LoVo (cell line): ENCODE measurements around the gene DZIP3.
A peak's percentile ranks its signal among the peaks of the same experiment; 100 is the strongest.
"Not testable (repeated sequence)": the region's sequence is repeated elsewhere in the genome, so short reads cannot be mapped to it uniquely, and the experiment has no call there.

Source experiments
- DNase-seq: peaks from one replicate; pipeline ENCODE4 v3.0.0-alpha.2; 2016; ENCODE audit warnings: low spot score

DZIP3 gene

DNA sequence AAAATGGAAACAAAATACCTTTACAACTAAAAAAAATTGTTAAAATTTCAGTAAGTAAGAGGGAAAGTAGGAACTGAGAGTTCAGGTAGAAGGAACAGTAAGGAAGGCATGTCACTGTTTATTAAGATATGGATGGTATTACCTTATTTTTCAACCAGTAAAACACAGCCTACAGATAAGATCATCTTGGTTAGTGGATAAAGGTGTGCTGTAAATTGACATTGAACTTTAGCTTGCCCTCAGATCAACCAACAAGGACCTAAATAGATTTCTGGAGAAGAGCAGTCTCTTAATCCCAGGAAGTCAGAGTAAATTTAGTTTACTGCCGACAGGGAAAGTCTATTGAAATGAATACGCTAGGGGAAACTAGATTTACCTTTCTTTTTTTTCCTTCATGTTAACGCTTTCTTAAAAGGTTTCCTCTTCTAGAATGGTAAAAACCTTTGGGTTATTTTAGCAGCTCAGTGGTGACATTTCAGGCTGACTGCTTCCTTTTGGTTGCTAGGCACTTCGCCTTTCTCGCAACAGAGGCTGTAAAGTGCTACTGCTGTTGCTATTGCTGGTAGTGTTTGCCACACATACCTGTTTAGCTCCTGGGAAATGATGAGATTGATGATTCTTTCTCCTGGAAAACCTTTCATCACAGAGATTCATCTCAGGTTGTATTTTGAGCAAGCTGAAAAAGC, 12.9 kb downstream of the DZIP3 start:
- DNase-seq = no peak

DNA sequence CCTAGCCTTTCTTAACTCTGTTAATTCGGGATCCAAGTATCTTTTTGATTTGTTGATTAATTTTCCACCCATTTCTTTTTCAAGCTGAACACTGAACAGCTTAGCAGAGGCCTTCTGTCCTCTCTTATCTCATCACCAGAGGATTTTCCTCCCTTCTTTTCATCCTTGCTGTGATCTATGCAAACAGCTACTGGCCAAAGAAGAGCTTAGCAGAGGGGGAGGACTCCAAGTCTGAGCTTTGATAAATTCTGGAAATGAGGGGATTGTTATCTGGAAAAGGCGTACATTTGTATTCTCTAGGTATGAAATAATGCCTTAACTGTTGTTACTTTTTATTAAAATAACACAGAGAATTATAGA, 13.4 kb downstream of the DZIP3 start:
- no peak for DNase-seq

GRCh38 chr3:108603691-108604090, 14.2 kb downstream of the DZIP3 start:
- no peak for DNase-seq

DNA sequence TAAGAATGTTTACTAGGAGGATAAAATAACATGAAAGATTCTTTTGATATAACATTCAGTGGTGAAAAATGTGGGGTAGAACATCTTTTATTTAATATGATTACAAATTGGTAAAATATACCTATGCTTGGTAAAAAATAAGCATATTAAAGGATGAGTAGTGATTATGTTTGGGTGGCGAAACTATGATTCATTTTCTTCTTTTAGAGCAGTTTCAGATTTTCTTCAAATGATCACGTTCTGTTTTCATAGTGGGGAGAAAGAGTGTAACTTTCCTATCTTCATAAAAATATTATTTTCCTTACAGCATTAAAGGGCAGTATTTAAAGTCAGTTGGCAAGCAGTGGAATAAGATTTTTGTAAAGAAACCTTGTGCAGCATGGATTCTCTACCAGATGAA, 15.5 kb downstream of the DZIP3 start:
- no peak for DNase-seq

- no peak for DNase-seq
Observed at GRCh38 chr3:108605491-108605890, 16.0 kb downstream of the DZIP3 start.

- no peak for DNase-seq
Observed at GRCh38 chr3:108608750-108609149, 19.2 kb downstream of the DZIP3 start.

GRCh38 chr3:108610651-108611050, 21.1 kb downstream of the DZIP3 start:
- no peak for DNase-seq

- not testable (repeated sequence) for DNase-seq
Observed at GRCh38 chr3:108616090-108616489, 26.6 kb downstream of the DZIP3 start.

DNA sequence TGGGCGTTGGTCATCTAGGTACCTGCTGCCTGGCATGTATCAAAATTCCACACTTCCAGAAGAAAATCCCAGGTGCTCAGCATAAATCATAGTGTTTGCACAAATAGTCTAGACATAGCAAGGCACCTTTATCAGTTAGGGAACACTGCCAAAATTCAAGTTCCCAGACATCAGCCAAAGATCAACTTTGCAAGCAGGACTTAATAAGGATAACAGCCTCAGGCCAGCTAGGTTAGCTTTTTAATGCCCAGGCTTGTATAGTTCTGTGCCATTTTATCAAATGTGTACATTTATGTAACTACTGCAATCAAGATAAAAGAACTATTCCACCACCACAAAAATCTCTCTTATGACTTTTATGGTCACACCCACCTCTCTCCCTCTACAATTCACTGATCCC, 30.7 kb downstream of the DZIP3 start:
- DNase-seq = peak; percentile 8

DNA sequence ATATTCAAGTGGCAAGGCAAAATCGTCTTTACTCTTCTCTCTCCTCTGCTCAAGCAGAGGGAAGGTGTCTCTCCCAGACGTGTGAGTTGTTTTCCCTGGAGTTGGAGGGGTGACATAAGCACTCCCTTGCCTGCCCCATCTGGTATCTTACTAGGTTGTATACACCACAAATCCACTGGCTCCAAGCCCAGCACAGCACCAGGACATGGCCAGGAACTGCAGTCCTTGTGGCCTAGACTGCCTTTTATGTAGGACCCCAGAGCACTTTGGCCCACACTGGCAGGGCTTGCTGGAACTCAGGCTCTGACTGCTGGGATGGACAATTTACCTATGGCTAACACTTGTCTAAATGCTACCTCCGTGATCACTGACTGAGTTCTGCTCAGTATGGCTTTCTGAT, 34.0 kb downstream of the DZIP3 start:
- DNase-seq = no peak

- no peak for DNase-seq
Observed at GRCh38 chr3:108629974-108630373, 40.5 kb downstream of the DZIP3 start.

DNA sequence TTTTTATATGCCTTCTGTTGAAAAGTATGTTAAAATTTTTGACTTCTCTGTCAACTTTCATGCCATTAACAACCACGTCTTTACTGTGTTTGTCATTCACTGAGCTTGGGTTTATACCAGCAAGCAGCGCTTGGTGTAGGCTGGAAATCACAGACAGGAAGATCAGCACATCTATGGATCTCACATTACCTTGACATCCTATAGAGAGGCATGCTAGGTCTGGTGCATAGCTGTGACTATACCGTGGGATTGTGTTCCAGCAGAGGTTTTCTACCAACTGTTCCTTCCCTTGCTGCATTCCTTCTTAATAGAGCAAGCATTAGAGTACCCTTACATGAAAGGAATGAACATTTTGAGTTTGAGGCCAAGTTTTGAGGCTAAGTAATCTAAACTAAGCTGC, 53.0 kb downstream of the DZIP3 start:
- DNase-seq = no peak

GRCh38 chr3:108645364-108645763, 55.8 kb downstream of the DZIP3 start:
- no peak for DNase-seq

DNA sequence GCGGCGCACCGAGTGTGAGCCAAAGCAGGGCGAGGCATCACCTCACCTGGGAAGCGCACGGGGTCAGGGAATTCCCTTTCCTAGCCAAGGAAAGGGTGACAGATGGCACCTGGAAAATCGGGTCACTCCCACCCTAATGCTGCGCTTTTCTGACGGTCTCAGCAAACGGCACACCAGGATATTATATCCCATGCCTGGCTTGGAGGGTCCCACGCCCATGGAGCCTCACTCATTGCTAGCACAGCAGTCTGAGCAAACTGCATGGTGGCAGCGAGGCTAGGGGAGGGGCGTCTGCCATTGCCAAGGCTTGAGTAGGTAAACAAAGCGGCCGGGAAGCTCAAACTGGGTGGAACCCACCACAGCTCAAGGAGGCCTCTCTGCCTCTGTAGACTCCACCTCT, 66.1 kb downstream of the DZIP3 start:
- not testable (repeated sequence) for DNase-seq

DNA sequence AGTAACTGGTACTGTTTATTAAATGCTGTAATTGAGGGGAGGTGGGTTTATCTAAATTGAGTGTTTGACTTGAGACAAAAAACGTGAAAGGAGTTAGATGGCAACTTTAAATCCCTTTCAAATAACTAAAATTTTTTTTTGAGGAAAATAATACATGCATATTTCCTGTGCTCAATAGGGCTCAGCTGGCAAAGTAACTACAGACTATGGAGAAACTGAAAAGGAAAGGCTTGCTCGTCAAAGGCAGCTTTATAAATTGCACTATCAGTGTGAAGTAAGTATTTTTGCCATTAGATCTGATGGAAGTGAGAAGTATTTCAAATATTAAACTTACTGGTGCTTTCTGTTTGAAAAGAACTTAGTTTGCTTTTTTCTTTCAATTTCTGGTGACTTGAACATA, 72.2 kb downstream of the DZIP3 start:
- DNase-seq = no peak

DNA sequence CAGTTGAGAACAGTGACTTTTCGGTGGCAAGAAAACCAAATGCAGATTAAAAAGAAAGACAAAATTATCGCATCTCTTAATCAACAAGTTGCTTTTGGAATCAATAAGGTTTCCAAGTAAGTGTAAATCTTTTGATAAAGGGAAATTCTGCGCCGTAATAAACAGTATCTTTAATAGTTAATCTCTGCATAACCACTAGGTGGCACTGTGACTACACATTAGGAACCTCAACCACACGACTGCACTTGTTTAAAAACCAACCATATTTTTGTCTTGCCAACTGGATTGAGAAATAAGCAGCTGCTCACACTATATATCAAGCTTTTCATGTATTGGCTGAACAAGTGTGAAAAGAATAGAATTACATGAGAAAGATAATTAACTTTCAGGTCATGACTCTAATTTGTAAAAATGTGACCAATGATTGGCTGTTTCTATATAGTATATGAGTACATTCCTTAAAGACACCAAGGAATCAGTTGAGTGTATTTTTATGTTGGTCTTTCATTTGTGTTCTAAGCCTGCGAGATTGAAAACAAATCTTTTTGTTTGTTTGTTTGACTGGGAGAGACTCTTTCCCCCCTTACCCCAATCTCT, 72.7 kb downstream of the DZIP3 start:
- peak; percentile 79 for DNase-seq

DNA sequence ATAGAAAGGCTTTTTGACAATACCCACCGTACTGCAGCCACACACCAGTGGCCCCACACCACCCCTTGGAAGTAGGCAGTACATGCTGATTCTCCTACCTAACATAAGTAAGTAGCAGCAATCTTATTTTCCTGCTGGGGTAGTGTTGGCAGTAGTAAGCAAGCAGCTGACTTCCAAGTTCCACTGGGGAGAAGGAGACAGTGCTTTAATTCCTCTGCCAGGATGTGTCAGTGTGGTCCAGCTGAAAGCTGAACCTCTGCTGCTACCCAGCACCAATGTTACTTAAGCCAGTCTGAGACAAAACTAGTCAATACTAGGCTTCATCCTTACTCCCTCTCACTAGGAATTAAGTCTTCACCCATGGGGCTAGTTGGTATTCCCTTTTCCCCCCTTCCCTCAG, 74.7 kb downstream of the DZIP3 start:
- no peak for DNase-seq

- no peak for DNase-seq
Observed at GRCh38 chr3:108667312-108667711, 77.8 kb downstream of the DZIP3 start.

GRCh38 chr3:108669208-108669607, 79.7 kb downstream of the DZIP3 start:
- DNase-seq = no peak

DNA sequence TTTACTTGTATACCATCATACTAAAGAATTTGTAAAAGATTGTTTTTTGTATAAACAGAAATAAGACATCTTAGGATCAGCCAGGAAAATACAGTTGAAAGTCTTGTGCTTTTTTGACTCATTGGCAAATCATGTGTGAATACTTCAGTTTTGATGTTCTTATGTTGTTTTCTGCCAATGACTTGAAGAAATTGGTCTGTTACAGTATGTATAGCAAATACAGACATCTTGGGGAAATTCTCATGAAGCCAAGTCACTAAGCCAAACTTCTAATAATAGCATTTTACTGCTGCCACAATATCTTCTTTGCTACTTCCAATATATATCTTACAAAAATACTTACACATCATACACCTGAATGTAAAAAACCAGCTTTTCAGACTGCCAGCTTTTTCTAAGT, 83.2 kb downstream of the DZIP3 start:
- no peak for DNase-seq

DNA sequence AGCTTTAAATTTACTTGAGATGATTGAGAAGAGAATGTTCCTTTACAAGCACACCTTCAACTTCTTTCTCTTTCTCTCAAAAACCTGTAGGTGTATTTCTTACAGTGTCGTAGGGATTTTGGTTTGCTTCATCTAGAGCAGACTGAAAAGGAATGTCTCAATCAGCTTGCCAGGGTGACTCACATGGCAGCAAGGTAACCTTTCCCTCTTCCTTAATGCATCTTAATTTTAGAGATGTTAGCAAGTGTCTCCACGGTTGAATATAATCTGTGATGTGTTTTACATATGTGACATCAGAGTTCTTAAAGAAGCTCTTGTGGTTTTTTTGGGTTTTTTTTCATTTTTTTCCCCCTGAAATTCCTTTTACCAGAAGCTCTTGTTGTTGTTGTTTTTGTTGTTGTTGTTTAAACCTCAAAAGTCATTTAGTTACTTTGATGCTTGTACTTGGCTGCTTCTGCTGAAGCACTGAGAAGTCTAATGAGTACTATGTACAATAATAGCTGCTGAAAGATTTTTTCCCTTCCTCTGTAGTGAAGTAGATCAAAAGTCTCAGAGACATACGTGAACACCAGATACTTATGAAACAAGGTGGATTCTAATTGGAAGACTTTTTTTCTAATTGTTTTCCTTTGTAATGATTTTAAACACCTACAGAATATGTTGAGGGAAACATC, 84.6 kb downstream of the DZIP3 start:
- no peak for DNase-seq

- DNase-seq = no peak
Observed at GRCh38 chr3:108677811-108678210, 88.3 kb downstream of the DZIP3 start.

- DNase-seq = not testable (repeated sequence)
Observed at GRCh38 chr3:108692286-108692685, 102.8 kb downstream of the DZIP3 start.

DNA sequence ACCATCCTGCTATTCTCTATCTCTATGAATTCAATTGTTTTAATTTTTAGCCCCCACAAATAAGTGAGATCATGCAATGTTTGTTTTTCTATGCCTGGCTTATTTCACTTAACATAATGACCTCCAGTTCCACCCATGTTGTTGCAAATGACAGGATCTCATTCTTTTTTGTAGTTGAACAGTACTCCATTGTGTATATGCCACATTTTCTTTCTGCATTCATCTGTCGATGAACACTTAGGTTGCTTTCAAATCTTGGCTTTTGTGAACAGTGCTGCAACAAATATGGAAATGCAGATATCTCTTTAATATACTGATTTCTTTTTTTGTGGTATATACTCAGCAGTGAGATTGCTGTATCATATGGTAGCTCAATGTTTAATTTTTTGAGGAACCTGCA, 108.9 kb downstream of the DZIP3 start:
- no peak for DNase-seq
